ENCODE results near the gene AUTS2. TPM values are rescaled to one million over a fixed set of nuclear protein-coding genes. Genes with fewer than 3 reads are reported as not detected.

Gene AUTS2
- polyA plus RNA-seq, 1 donor (not counting 4 experiments of a cell fraction or from before 2014, with no cell fraction given) = 4.7 TPM

GRCh38 chr7:69764147-69764546, 165.9 kb downstream of the AUTS2 start:
- dilution Hi-C loops (cut with MboI; ENCODE audit: extremely low pct_ligation_motif_present, low sequenced_read_pairs) = no loop called here
- Histone ChIP-seq H2AFZ (ENCODE audit: control insufficient read depth, low read length) (no peak overlapping the region), H3K36me3 (ENCODE audit: control insufficient read depth in 2 of 2, extremely low read depth in 1 of 2, insufficient read depth in 2 of 2, low read length in 2 of 2) (no peaks in the 10 kb centered on the region), H3K9me3 (ENCODE audit: control insufficient read depth, low read depth, low read length) (no peaks in the 10 kb centered on the region), H3K4me3 (ENCODE audit: control insufficient read depth in 2 of 3, extremely low read depth in 1 of 3, insufficient read depth in 2 of 3, low read depth in 1 of 3, low read length in 3 of 3) (no peak overlapping the region), H3K79me2 (ENCODE audit: control insufficient read depth, insufficient read depth, low read length) (no peaks in the 10 kb centered on the region), H3K27ac (ENCODE audit: control insufficient read depth, insufficient read depth, low read length) (no peak overlapping the region), H3K9ac (ENCODE audit: control insufficient read depth, extremely low read depth, insufficient read depth, low read length) (no peak overlapping the region), H3K27me3 (ENCODE audit: control insufficient read depth, extremely low read depth, insufficient read depth, low read length) (no peaks in the 10 kb centered on the region), H3K4me2 (ENCODE audit: control insufficient read depth, extremely low read depth, insufficient read depth, low read depth, low read length) (no peak overlapping the region), H3K9me1 (ENCODE audit: control insufficient read depth, extremely low read depth, insufficient read depth, low read length) (no peaks in the 10 kb centered on the region), H4K20me1 (ENCODE audit: control insufficient read depth, extremely low read depth, insufficient read depth, low read length) (no peaks in the 10 kb centered on the region), H3K4me1 (ENCODE audit: control insufficient read depth, extremely low read depth, insufficient read depth, low read length) (peaks cover 11% of the 10 kb centered on the region)
- FAIRE-seq = no peak
- no peak for TF ChIP-seq EZH2 (IDR thresholded peaks at IDR 0.05; ENCODE audit: low read length)
- TF ChIP-seq CTCF (optimal IDR thresholded peaks at IDR 0.05 in 1 of 3, IDR thresholded peaks at IDR 0.05 in 1 of 3, conservative IDR thresholded peaks at IDR 0.05 in 1 of 3; ENCODE audit: extremely low read depth in 1 of 3, insufficient read depth in 2 of 3, low read length in 3 of 3) = no peak
- no peak for DNase-seq (ENCODE audit: low read depth, low spot score)

GRCh38 chr7:69764681-69765080, 166.4 kb downstream of the AUTS2 start:
- Histone ChIP-seq H3K9ac (ENCODE audit: control insufficient read depth, extremely low read depth, insufficient read depth, low read length) (no peak overlapping the region), H3K4me2 (ENCODE audit: control insufficient read depth, extremely low read depth, insufficient read depth, low read depth, low read length) (no peak overlapping the region), H3K27ac (ENCODE audit: control insufficient read depth, insufficient read depth, low read length) (no peak overlapping the region), H3K79me2 (ENCODE audit: control insufficient read depth, insufficient read depth, low read length) (no peaks in the 10 kb centered on the region), H2AFZ (ENCODE audit: control insufficient read depth, low read length) (no peak overlapping the region), H3K27me3 (ENCODE audit: control insufficient read depth, extremely low read depth, insufficient read depth, low read length) (no peaks in the 10 kb centered on the region), H3K4me3 (ENCODE audit: control insufficient read depth in 2 of 3, extremely low read depth in 1 of 3, insufficient read depth in 2 of 3, low read depth in 1 of 3, low read length in 3 of 3) (no peak overlapping the region), H4K20me1 (ENCODE audit: control insufficient read depth, extremely low read depth, insufficient read depth, low read length) (no peaks in the 10 kb centered on the region), H3K9me3 (ENCODE audit: control insufficient read depth, low read depth, low read length) (no peaks in the 10 kb centered on the region), H3K4me1 (ENCODE audit: control insufficient read depth, extremely low read depth, insufficient read depth, low read length) (peaks cover 11% of the 10 kb centered on the region), H3K9me1 (ENCODE audit: control insufficient read depth, extremely low read depth, insufficient read depth, low read length) (no peaks in the 10 kb centered on the region), H3K36me3 (ENCODE audit: control insufficient read depth in 2 of 2, extremely low read depth in 1 of 2, insufficient read depth in 2 of 2, low read length in 2 of 2) (no peaks in the 10 kb centered on the region)
- no peak for FAIRE-seq
- dilution Hi-C loops (cut with MboI; ENCODE audit: extremely low pct_ligation_motif_present, low sequenced_read_pairs) = no loop called here
- no peak for DNase-seq (ENCODE audit: low read depth, low spot score)
- TF ChIP-seq CTCF (optimal IDR thresholded peaks at IDR 0.05 in 1 of 3, IDR thresholded peaks at IDR 0.05 in 1 of 3, conservative IDR thresholded peaks at IDR 0.05 in 1 of 3; ENCODE audit: extremely low read depth in 1 of 3, insufficient read depth in 2 of 3, low read length in 3 of 3) = no peak
- no peak for TF ChIP-seq EZH2 (IDR thresholded peaks at IDR 0.05; ENCODE audit: low read length)
